ENCODE measurements around the gene ROR1.
A peak's percentile ranks its signal among the peaks of the same experiment; 100 is the strongest.

ROR1 gene

DNA sequence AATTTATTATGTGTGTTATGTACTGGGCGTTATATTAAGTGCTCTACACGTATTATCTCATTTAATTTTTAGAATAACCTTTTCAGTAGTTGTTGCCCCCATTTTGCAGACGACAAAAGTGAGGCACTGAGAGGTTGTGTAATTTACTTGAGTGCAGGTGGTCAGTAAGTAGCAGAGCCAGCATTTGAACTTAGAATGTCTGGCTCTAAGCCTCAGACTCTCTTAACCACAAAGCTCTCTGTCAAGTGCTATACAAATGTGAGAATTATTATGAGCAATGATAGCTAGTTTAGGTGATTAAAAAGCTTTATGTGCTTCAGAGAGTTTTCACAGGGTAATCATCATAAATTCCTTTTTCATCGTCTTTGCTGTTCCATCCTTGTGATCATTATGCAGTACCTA is 333.3 kb downstream of the ROR1 start:
- DNase-seq (ENCODE audit: low read depth), result no peak

DNA sequence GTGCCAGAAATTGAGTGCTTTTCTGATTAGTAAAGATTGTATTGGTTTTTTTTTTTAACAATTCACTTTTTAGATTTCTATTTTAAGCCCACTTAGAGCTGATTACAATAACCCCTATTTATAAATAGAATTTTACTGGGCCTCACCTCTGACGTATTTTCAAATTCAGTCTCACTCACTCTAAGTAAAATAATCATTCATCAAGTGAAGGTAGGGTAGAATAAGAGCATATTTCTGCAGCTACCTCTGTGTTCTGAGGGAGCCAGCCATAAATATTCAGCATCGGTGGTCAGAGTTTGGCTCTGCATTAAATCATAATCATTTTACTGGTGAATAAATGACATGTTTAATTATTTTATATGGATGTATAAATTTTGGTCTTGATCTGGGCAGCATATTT is 333.8 kb downstream of the ROR1 start:
- DNase-seq (ENCODE audit: low read depth), result no peak

GRCh38 chr1:64110924-64111777 is 337.3 kb downstream of the ROR1 start:
- DNase-seq (ENCODE audit: low read depth), result no peak

- no peak for DNase-seq (ENCODE audit: low read depth)
Observed at GRCh38 chr1:64111787-64112186, 338.0 kb downstream of the ROR1 start.

DNA sequence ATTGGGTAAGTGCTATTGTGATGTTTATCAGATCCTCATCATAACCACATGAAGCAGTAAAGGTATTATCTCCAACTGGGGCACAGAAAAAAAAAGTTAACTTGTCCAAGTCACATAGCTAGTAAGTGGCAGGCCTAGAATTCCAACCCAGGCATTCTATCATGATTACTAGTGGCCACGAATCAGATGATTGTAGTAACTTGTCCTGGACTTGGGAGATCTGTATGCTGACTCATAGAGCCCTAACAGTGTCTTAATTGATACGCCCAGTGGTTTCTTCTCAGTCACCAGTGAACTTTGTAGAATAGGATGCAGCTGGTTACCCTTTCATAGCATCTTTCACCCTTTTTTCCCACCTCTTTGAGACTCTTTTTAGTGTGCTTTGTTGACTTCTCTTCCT is 338.5 kb downstream of the ROR1 start:
- DNase-seq (ENCODE audit: low read depth), result peak; percentile 23

- no peak for DNase-seq (ENCODE audit: low read depth)
Observed at GRCh38 chr1:64114012-64114525, 340.3 kb downstream of the ROR1 start.

DNA sequence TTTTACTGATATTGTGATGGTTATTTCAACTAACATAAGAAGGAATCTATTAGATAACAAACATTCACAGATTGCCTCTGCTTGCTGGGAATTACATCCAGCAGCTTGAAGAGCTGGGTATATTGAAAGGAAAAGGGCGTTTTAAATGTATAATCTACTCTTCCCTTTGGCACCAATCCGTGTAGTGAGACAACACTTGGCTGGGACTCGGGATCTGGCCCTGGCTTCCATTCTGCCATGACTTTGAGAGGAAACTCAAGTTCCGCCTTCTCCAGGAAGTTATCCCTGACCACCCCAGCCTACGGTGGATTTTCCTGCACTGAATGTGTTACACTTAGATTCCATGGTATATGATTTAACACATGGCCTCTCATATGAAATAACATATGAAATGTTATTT is 342.7 kb downstream of the ROR1 start:
- no peak for DNase-seq (ENCODE audit: low read depth)

GRCh38 chr1:64117492-64117891 is 343.7 kb downstream of the ROR1 start:
- no peak for DNase-seq (ENCODE audit: low read depth)

- DNase-seq (ENCODE audit: low read depth), result no peak
Observed at GRCh38 chr1:64121766-64122385, 348.1 kb downstream of the ROR1 start.

DNA sequence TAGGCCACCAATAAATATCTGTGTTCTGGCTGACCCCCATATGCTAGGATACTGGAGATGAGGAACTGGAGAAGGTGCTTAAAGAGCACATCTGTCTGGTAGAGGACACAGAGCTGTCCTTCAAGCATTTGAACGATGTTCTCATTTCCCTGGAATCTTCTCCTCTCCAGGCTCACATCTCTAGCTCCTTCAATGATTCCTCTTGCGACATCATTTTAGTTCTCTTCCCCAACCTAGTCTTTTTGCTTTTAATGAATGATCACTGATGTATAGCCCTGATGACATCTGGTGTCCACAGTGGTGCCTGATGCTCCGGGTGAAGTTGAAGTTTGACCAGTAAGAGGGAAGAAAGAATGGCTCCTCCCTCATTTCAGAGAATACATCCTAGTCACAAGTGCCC is 348.8 kb downstream of the ROR1 start:
- DNase-seq (ENCODE audit: low read depth), result no peak

- no peak for DNase-seq (ENCODE audit: low read depth)
Observed at GRCh38 chr1:64124704-64125440, 351.1 kb downstream of the ROR1 start.

GRCh38 chr1:64126581-64126980 is 352.8 kb downstream of the ROR1 start:
- no peak for DNase-seq (ENCODE audit: low read depth)

DNA sequence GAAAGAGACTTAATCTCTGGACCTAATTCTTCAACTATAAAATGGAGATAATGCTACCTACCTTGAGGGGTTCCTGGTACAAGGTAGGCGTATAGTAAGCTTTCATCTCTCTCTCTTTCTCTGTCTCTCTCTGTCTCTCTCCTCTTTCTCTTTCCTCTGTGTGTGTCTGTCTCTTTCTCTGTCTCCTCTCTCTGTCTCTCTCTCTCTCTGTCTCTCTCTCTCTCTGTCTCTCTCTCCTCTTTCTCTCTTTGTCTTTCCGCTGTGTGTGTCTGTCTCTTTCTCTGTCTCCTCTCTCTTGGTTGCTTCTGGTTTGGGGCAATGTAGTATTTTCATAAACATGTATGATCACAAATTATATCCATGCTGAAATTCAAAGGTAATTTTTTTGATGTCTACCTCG is 353.5 kb downstream of the ROR1 start:
- DNase-seq (ENCODE audit: low read depth), result no peak

- no peak for DNase-seq (ENCODE audit: low read depth)
Observed at GRCh38 chr1:64129701-64130100, 355.9 kb downstream of the ROR1 start.

- no peak for DNase-seq (ENCODE audit: low read depth)
Observed at GRCh38 chr1:64131155-64131554, 357.3 kb downstream of the ROR1 start.

DNA sequence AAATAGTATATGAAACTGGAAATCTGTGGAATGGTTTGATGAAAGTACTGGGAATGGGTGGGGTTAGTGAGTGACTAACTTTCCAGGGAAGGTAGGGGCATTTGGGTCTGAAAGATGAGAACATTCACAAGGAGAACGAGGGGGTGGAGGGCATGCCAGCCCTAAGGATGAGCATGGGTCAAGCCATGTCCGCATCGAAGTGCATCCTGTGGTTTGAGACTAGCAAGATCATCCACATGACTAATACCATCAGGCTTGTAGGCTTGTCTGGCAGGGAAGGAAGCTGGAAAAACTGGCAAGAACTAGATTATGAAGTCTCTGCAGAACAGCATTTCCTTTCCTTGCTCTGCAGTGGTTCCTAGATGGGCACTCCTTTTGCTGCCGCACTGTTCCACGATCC is 359.2 kb downstream of the ROR1 start:
- DNase-seq (ENCODE audit: low read depth), result peak; percentile 73

GRCh38 chr1:64135462-64136223 is 361.8 kb downstream of the ROR1 start:
- DNase-seq (ENCODE audit: low read depth), result no peak

GRCh38 chr1:64136296-64136695 is 362.5 kb downstream of the ROR1 start:
- DNase-seq (ENCODE audit: low read depth), result no peak

DNA sequence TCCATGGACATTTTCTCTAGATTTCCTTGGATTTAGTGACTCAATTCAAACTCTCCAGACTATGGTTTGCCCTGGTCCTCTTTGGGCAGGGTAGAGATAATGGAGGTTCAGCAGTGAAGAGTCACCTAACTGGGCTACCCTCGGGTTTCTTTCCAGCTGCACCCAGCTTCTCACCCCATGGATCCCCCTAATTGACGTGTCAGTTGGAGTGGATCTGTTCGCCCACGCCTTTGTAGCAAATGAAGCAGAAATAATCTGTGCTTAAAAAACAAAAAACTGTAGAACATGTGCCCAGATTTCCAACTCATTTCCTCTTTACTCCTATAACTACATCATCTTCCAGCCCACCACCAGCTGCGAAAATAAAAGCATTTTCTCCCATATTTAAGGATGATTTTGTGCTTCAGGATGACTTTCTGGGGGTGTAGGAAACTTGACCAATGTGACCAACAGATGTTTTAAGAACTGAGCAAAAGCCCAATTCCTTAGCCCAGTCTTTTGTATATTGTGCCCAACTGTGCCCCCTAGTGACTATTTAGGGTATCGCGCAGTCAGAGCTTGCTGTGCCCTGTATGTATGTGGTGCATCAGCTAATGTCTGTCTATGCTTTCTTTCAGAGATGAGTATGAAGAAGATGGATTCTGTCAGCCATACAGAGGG is 363.1 kb downstream of the ROR1 start:
- peak; percentile 75 for DNase-seq (ENCODE audit: low read depth)

- no peak for DNase-seq (ENCODE audit: low read depth)
Observed at GRCh38 chr1:64137412-64137803, 363.6 kb downstream of the ROR1 start.

DNA sequence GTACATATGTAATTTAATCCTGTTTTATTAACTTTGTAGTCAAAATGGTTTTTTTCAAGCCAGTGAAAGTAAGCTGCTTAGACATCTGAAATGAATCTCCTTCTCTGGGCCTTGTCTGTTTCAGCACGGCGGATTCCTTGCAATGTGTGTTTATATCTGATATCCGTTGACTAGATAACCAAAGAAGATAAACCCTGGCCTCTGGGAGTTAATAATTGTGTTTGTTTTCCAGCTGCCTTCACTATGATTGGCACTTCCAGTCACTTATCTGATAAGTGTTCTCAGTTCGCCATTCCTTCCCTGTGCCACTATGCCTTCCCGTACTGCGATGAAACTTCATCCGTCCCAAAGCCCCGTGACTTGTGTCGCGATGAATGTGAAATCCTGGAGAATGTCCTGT is 366.1 kb downstream of the ROR1 start:
- no peak for DNase-seq (ENCODE audit: low read depth)

GRCh38 chr1:64140596-64140995 is 366.8 kb downstream of the ROR1 start:
- no peak for DNase-seq (ENCODE audit: low read depth)
